HFF-Myc (cell line): ENCODE data around the gene CSNK1A1L.

ENCODE experiments used
- DNase-seq: peaks from one replicate; pipeline ENCODE4 v3.0.0-alpha.2; 2011; ENCODE audit warnings: low read depth; ENCODE audit errors: extremely low read depth
- H3K4me3 ChIP-seq: replicated peaks from 2 replicates; pipeline ENCODE4 v1.5.1; 2011; ENCODE audit warnings: low read depth, mild to moderate bottlenecking, control low read depth, low read length
- CTCF ChIP-seq: IDR thresholded peaks from 2 replicates; pipeline ENCODE4 v1.5.1; 2012; ENCODE audit warnings: mild to moderate bottlenecking, low read depth, low read length, control low read depth; ENCODE audit errors: missing control alignments

CSNK1A1L gene

GRCh38 chr13:37131092-37131491 lies 25.6 kb upstream of the CSNK1A1L start:
- DNase-seq, result no peak
- H3K4me3 ChIP-seq, result no peak overlapping the region
- TF ChIP-seq CTCF, result no peak

- TF ChIP-seq CTCF, result no peak
- DNase-seq, result no peak
- H3K4me3 ChIP-seq, result no peak overlapping the region
Measured at GRCh38 chr13:37129866-37130265, 24.4 kb upstream of the CSNK1A1L start.

- TF ChIP-seq CTCF, result no peak
- DNase-seq, result peak; percentile 52
Measured at GRCh38 chr13:37127691-37128241, 22.3 kb upstream of the CSNK1A1L start.

GRCh38 chr13:37123337-37123736 lies 17.9 kb upstream of the CSNK1A1L start:
- TF ChIP-seq CTCF, result no peak
- H3K4me3 ChIP-seq, result no peak overlapping the region
- no peak for DNase-seq

More at GRCh38 chr13:37127691-37128241, 22.3 kb upstream of the CSNK1A1L start:
- no peak overlapping the region for H3K4me3 ChIP-seq

- no peak for TF ChIP-seq CTCF
- DNase-seq, result no peak
- no peak overlapping the region for H3K4me3 ChIP-seq
Measured at GRCh38 chr13:37118016-37118415, 12.6 kb upstream of the CSNK1A1L start.

- H3K4me3 ChIP-seq, result no peak overlapping the region
- TF ChIP-seq CTCF, result no peak
- no peak for DNase-seq
Measured at GRCh38 chr13:37114250-37114649, 8.8 kb upstream of the CSNK1A1L start.

GRCh38 chr13:37113534-37113933 lies 8.1 kb upstream of the CSNK1A1L start:
- H3K4me3 ChIP-seq, result no peak overlapping the region
- DNase-seq, result no peak
- TF ChIP-seq CTCF, result no peak
